ENCODE measurements around the gene POLR3A.

DNA sequence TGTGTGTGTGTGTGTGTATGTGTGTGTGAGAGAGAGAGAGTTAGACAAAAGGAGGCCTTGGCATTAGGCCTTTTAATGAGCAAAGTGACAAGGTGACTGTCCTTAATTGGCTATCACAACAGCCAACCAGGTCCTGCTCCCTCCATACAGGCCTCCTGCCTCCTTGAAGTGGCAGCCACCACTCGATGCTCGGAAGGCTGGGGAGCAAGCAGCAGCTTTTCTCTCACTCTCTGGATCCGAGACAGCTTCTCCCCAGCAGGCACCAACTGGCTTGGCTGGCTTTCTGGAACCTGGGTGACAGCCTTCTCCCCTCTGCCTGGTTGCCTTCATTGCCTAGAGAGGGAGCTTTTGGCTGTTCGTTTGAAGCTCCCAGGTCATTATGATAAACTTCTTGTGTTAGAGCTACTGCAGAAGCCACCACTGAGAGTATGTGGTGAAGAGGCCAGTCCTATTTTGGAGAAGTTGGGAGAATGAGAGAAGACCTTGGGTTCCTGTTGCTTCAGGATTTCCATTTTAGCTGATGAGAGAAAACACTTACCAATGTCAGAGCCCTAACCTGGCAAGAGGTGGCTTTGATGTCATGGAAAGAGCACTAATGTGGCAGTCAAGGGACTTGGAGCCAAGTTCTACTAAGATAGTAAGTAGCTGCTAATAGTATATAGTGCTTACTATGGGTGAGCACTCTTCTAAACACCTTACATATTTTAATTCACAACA, 42.0 kb upstream of the POLR3A start:
- TF ChIP-seq POLR2AphosphoS5 (IDR thresholded peaks at IDR 0.05; ENCODE audit: low read depth, low read length) (no peak), ESRRA (CRISPR knock-in tag; IDR thresholded peaks at IDR 0.05; ENCODE audit: low read depth) (no peak), GABPB1 (CRISPR knock-in tag; IDR thresholded peaks at IDR 0.05) (no peak), ZNF446 (CRISPR knock-in tag; IDR thresholded peaks at IDR 0.05) (no peak), GABPA (IDR thresholded peaks at IDR 0.05; ENCODE audit: low read depth, low read length) (no peak), GABPA (CRISPR knock-in tag; IDR thresholded peaks at IDR 0.05; ENCODE audit: low read depth) (no peak), ZNF382 (CRISPR knock-in tag; IDR thresholded peaks at IDR 0.05; ENCODE audit: borderline replicate concordance) (no peak), ZFP41 (CRISPR knock-in tag; IDR thresholded peaks at IDR 0.05; ENCODE audit: borderline replicate concordance) (no peak), POLR2A (IDR thresholded peaks at IDR 0.05; ENCODE audit: insufficient read depth in 1 of 2, low read depth in 2 of 2, low read length in 2 of 2) (no peak), ZFP36 (IDR thresholded peaks at IDR 0.05; ENCODE audit: borderline replicate concordance, low read depth, low read length, partially characterized antibody) (no peak), SMAD3 (CRISPR knock-in tag; IDR thresholded peaks at IDR 0.05) (no peak)
- TF ChIP-seq, protein P1, sequence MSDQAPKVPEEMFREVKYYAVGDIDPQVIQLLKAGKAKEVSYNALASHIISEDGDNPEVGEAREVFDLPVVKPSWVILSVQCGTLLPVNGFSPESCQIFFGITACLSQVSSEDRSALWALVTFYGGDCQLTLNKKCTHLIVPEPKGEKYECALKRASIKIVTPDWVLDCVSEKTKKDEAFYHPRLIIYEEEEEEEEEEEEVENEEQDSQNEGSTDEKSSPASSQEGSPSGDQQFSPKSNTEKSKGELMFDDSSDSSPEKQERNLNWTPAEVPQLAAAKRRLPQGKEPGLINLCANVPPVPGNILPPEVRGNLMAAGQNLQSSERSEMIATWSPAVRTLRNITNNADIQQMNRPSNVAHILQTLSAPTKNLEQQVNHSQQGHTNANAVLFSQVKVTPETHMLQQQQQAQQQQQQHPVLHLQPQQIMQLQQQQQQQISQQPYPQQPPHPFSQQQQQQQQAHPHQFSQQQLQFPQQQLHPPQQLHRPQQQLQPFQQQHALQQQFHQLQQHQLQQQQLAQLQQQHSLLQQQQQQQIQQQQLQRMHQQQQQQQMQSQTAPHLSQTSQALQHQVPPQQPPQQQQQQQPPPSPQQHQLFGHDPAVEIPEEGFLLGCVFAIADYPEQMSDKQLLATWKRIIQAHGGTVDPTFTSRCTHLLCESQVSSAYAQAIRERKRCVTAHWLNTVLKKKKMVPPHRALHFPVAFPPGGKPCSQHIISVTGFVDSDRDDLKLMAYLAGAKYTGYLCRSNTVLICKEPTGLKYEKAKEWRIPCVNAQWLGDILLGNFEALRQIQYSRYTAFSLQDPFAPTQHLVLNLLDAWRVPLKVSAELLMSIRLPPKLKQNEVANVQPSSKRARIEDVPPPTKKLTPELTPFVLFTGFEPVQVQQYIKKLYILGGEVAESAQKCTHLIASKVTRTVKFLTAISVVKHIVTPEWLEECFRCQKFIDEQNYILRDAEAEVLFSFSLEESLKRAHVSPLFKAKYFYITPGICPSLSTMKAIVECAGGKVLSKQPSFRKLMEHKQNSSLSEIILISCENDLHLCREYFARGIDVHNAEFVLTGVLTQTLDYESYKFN (CRISPR knock-in tag; conservative IDR thresholded peaks at IDR 0.05) = no peak
